AG09309 (cell line): ENCODE measurements around the gene LRCH3.

Source experiments
- DNase-seq: peaks from one replicate; pipeline ENCODE4 v3.0.0-alpha.2; 2010; ENCODE audit warnings: low read depth
- H3K4me3 ChIP-seq: 2 replicates; pipeline ENCODE4 v1.5.1; 2011; ENCODE audit warnings: mild to moderate bottlenecking, low read depth, low read length, moderate library complexity; ENCODE audit not compliant: control insufficient read depth
- CTCF ChIP-seq: IDR thresholded peaks from 2 replicates; pipeline ENCODE4 v1.5.1; 2011; ENCODE audit warnings: mild to moderate bottlenecking, low read depth, low read length, inconsistent platforms; ENCODE audit not compliant: insufficient read depth, control insufficient read depth; ENCODE audit errors: missing control alignments

The LRCH3 gene

GRCh38 chr3:197888511-197888910, 97.5 kb downstream of the LRCH3 start:
- H3K4me3 ChIP-seq, result no peak overlapping the region
- no peak for DNase-seq
- TF ChIP-seq CTCF, result no peak

GRCh38 chr3:197889204-197889930, 98.3 kb downstream of the LRCH3 start:
- TF ChIP-seq CTCF, result no peak
- no peak overlapping the region for H3K4me3 ChIP-seq
- no peak for DNase-seq

- no peak overlapping the region for H3K4me3 ChIP-seq
- no peak for DNase-seq
- no peak for TF ChIP-seq CTCF
These were observed 99.6 kb downstream of the LRCH3 start for GRCh38 chr3:197890693-197891092.

- no peak for DNase-seq
- no peak overlapping the region for H3K4me3 ChIP-seq
- no peak for TF ChIP-seq CTCF
These were observed 101.1 kb downstream of the LRCH3 start for GRCh38 chr3:197892162-197892561.

GRCh38 chr3:197896421-197896820, 105.4 kb downstream of the LRCH3 start:
- TF ChIP-seq CTCF, result no peak
- H3K4me3 ChIP-seq, result no peak overlapping the region
- no peak for DNase-seq

GRCh38 chr3:197899833-197900478, 108.9 kb downstream of the LRCH3 start:
- no peak for DNase-seq
- TF ChIP-seq CTCF, result no peak
- no peak overlapping the region for H3K4me3 ChIP-seq
